ENCODE data around the gene TRIP11.

Gene TRIP11

DNA sequence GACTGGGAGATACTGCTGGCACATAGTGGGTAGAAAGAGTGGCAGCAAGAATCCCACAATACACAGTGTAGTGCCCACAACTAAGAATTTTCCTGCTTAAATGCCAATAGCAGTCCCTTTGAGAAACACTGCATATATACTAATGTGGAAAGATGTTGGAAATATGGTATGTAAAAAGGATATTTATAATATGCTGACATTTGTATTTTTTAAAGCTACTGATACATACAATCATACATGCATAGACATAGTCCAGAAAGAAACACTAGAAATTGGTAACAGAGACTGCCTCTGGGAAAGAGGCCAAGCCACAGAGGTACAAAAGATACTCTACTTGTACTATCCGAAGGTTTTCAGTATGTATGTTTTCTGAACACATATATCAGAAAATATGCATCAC, 30.3 kb downstream of the TRIP11 start:
- no peak for DNase-seq

GRCh38 chr14:92005019-92005418, 34.8 kb downstream of the TRIP11 start:
- no peak for DNase-seq

- no peak for DNase-seq
These were observed 35.8 kb downstream of the TRIP11 start for GRCh38 chr14:92004062-92004461.

DNA sequence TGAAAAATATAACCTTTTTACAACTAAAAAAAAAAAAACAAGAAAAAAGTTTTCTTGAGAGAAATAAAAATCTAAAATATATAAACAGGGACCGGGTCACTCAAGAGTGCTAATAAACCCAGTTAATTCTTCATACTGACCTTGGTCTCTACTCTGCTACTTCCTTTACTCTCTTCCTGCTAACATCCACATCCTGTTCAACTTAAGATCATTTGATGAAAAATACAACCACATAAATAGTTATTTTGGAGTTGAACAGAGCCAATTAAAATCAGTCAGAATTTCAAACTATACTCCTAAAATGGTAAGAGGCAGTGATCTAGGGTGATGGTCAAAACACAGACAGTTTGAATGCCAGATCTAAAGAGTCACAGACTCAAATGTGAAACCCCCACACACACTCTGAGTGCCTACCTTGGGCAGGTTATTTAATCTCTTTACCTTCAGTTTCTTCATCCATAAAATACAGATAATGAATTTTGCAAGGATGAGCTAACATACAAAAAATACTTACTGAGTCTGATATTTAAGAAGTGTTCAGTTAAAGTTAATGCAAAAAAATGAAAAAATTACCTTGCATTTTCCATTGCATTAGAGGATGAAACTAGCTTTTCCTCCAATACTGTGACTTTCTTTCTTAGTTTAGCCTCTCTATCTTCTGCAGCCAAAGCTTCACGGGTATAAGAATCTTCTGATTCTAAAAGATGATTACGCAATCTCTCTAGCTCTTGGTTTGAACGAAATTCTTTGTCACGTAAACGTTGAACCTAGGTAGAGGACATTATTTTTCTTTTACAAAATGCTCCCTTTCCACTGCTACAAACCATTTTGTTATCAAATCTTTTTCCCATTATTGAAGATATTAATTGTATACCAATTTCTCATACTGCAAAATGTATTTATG, 40.9 kb downstream of the TRIP11 start:
- DNase-seq: no peak

GRCh38 chr14:91997492-91997891, 42.4 kb downstream of the TRIP11 start:
- no peak for DNase-seq

GRCh38 chr14:91996948-91997371, 42.9 kb downstream of the TRIP11 start:
- DNase-seq: peak in 1 of 2 experiments; percentile 4

DNA sequence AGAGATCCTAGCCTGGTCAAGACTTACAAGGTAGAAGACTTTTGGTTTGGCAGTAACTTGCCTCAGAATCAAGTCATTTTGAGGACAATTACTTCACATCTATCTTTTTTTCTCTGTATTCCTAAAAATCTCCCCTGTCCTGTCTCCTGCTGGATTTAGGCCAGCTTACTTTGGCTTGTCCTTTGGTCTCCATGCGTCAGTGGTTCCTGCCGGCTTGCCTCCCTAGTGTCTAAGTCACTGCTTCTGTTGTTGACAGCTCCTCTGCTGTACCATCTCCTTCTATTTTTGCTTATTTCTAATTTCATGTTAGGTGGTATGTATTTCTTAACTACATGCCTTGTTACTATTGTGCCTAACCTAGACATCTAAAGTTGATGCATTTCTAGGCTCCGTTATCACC, 52.7 kb downstream of the TRIP11 start:
- DNase-seq: no peak

DNA sequence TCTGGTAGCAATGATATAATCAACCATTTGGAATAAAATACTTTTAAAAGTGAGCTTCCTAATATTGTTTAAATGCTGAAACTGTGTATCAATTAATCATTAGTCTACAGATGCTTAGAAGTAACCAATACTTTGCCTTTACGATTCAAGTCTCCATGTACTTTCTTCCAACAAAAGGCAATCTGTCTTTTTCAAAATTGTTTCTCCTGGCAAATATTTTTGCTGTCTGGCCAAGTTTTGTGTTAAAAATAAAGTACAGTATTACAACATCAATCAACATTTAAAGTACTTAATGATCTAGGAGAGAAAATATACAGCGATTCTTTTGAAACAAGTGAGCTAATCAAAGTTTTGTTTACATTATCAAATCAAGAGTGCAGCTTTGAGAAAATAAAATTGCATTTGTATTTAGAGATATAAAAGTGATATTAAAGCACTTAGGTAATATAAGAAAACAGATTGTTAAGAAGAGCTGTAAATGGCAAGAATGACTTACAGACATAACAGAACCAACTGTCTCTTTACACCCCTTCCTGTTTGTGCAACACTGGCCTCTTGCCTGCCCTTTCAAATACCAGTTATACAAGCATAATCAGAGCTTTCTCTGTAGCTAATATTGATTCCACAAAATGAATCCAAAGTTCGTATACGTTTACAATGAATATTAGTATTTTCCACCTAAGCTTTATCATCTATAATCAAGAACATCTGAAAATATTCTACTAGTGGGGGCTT, 54.2 kb downstream of the TRIP11 start:
- DNase-seq: no peak

DNA sequence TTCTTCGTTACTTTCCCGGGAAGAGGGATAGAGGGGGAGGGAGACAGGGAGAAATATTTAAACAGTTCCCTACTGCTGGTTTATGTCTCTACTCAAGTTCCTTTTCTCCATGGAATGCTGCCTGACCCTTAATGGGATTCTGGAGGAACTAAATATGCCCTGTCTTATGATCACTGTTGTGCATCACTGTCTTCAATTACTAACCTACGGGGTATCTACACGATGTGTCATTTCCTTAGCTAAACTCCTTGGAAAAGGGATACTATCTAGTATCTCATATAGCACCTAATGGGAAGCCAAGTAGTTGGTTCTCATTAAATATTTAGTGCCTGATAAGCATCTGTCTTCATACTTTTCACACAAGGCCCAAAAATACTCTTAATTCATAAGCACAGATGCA, 54.9 kb downstream of the TRIP11 start:
- DNase-seq: no peak

GRCh38 chr14:91983588-91983987, 56.3 kb downstream of the TRIP11 start:
- DNase-seq: no peak

- DNase-seq: no peak
These were observed 59.7 kb downstream of the TRIP11 start for GRCh38 chr14:91980157-91980556.

- no peak for DNase-seq
These were observed 62.0 kb downstream of the TRIP11 start for GRCh38 chr14:91977884-91978283.

DNA sequence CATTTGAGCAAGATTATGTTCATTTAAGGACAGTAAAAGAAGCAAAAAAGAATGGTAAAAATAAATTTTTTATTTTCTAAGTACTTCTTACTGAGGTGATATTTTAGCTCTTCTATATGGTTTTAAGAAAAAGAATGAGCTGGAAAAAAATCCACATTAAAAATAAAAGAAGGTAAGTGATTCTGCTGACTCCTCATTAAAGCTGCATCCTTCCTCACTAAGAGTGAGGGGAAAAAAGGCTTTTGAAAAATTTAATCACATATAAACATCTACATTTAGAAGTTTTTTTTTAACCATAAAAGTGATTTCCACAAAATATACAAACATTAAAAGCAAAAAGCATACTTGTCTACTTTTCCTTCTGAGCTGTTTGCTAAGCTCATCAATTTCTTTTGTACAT, 64.1 kb downstream of the TRIP11 start:
- no peak for DNase-seq

DNA sequence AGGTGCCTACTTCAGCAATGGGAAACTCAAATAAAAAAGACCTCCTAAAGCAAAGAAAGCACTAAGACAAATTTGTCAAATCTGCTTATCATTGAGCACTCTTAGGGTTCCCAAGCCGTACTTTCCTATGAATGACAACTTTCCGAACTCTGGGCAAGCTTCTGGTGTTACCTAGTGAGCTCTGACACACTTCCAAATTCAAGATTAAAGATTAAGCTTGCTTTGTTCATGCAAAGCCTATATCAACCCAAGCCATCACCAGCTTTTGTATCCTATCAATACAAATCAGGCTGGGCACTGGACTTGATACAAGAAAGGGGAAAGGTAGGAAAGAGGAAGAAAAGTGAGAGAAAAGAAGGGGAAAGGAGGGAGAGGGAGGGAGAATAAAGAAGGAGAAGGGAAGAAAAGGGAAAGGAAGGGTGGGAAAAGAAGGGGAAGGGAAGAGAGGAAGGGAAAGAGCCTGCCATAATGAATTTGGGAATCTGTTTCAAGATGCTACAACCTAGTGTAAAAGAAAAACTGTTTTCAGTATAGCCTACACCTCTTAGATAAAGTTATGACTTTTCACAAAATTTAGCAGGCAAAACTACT, 68.6 kb downstream of the TRIP11 start:
- no peak for DNase-seq

DNA sequence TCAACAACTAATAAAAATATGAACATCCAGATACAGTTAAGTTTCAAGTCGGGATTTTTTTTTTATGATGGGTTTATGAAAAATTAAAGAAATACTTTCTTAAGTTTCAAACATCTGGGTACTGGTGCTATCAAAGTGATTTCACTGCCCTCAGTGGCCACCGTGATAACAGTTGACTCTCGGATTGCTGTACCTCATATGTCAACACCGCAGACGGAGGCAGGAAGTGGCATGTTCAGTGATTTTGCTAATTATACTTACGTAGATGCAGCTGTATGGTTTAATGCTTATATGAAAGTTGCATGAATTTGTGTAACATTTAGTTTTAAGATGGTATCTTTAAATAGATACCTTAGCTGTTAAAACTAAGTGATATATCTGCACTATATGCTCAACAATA, 71.6 kb downstream of the TRIP11 start:
- DNase-seq: no peak

DNA sequence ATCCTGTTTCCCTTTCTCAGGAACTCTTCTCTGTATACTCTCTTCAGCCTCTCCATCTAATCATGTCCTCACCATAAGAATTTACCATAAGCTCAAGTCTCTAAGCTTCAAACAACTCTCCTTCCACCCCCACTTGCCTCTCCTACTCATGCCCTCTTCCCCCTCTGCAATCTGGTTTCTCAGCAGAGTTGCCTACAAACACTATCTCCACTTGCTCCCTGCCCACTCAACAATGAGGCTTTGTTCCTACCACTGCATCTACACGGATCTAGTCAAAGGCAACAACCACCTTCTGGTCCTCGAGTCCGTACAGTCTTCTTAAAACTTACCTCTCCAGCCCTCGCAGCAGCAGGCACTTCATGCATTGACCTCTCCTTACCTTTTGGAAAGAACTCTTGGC, 75.1 kb downstream of the TRIP11 start:
- DNase-seq: no peak

- no peak for DNase-seq
These were observed 75.8 kb downstream of the TRIP11 start for GRCh38 chr14:91964011-91964410.

- DNase-seq: no peak
These were observed 76.4 kb downstream of the TRIP11 start for GRCh38 chr14:91963465-91963864.

- DNase-seq: no peak
These were observed 78.3 kb downstream of the TRIP11 start for GRCh38 chr14:91961297-91962220.

DNA sequence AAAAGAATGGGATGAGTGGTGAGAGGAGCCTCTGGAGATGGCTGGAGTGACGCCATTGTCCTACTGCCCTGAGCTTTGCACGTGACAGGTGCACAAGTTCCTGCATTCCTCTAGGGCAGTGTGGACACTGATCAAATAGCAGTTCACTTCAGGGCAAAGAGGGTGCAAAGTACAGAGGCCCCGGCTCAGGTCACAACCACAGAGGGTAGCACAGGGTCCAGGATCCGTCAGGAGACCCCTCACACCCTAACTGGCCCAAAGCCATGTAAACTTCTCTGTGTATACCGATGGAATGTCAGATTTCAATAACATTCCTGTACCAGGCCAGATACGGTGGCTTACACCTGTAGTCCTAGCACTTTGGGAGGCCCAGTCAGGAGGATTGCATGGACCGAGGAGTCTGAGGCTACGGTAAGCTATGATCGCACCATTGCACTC, 82.0 kb downstream of the TRIP11 start:
- no peak for DNase-seq

DNA sequence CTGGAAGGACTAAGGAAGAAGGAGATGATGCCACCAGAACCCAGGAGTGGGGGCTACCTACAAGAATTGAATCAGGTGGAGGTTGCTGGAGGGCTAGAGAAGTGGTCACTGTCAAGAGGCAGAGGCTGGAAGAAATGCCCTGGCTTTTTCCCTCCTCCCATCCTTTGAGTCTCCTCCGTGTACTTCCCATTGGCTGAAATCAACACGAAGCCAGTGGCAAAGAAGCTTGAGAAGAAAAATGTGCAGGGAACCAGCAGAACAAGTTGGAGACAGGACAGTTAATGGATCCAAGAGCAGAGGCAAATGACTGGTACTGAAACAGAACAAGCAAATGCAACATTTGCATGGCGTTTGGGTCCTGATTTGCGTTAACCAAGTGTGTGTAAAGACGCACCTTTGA, 83.2 kb downstream of the TRIP11 start:
- DNase-seq: no peak

- DNase-seq: no peak
These were observed 84.7 kb downstream of the TRIP11 start for GRCh38 chr14:91955168-91955567.

Measured in NCI-H187 (cell line).